WERI-Rb-1 (cell line): ENCODE data around the gene KCNQ2.
"Not testable (repeated sequence)": the region's sequence is repeated elsewhere in the genome, so short reads cannot be mapped to it uniquely, and the experiment has no call there.

Experiments
- DNase-seq: peaks from one replicate; pipeline ENCODE4 v3.0.0-alpha.2; 2020
- H3K27ac ChIP-seq: fragments of 250-450 bp; sonication (Bioruptor Pico); 2 replicates; pipeline ENCODE4 v1.5.1; 2020; ENCODE audit warnings: mild to moderate bottlenecking, moderate library complexity
- H3K27me3 ChIP-seq: fragments of 250-450 bp; sonication (Bioruptor Pico); 2 replicates; pipeline ENCODE4 v1.5.1; 2021; ENCODE audit warnings: mild to moderate bottlenecking, low read depth, moderate library complexity; ENCODE audit not compliant: insufficient read depth, severe bottlenecking
- H3K36me3 ChIP-seq: fragments of 250-450 bp; sonication (Bioruptor Pico); 2 replicates; pipeline ENCODE4 v1.5.1; 2020; ENCODE audit warnings: mild to moderate bottlenecking, moderate library complexity
- H3K4me3 ChIP-seq: 2 replicates; pipeline ENCODE4 v1.5.1; 2011; ENCODE audit warnings: low read depth, mild to moderate bottlenecking, control low read depth, low read length
- H3K9me3 ChIP-seq: fragments of 250-450 bp; sonication (Bioruptor Pico); 2 replicates; pipeline ENCODE4 v1.5.1; 2021; ENCODE audit warnings: mild to moderate bottlenecking, moderate library complexity; ENCODE audit not compliant: severe bottlenecking
- TF ChIP-seq, protein P1 (sequence below): IDR thresholded peaks from 2 replicates; pipeline ENCODE4 v1.5.1; 2011; ENCODE audit warnings: low read depth, mild to moderate bottlenecking, control low read depth, inconsistent platforms, low read length

The KCNQ2 gene

DNA sequence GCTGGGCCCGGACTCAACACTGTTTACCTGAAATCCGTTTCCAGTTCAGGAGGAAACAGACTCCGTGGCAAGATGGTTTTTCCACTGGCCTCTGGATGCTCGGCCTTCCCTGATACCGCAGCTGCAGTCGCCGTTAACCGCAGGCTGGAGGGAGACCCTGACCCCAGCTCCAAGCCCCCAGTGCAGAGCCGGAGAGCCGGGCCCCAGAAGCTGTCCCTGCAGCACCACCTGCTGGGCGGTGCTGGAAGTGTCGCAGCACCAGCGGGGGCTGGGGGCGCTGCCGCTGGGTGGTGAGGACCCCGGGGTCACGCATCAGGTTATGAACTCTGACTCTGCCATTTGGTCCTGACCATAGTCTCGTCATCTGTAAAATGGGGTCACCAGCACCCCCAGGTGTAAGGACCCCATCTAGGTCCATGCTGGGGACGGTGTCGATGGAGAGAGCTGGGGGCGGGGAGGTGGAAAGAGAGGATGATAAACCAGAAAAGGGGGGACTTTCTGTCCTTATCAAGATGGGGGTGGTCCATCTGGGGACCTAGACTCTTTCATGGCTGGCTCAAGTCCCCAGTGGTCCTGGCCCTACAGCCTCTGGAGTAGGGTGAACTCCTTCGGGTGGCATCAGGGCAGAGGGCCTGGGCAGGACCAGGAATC, 90.5 kb downstream of the KCNQ2 start:
- TF ChIP-seq, protein P1, sequence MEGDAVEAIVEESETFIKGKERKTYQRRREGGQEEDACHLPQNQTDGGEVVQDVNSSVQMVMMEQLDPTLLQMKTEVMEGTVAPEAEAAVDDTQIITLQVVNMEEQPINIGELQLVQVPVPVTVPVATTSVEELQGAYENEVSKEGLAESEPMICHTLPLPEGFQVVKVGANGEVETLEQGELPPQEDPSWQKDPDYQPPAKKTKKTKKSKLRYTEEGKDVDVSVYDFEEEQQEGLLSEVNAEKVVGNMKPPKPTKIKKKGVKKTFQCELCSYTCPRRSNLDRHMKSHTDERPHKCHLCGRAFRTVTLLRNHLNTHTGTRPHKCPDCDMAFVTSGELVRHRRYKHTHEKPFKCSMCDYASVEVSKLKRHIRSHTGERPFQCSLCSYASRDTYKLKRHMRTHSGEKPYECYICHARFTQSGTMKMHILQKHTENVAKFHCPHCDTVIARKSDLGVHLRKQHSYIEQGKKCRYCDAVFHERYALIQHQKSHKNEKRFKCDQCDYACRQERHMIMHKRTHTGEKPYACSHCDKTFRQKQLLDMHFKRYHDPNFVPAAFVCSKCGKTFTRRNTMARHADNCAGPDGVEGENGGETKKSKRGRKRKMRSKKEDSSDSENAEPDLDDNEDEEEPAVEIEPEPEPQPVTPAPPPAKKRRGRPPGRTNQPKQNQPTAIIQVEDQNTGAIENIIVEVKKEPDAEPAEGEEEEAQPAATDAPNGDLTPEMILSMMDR: peak; percentile 96
- DNase-seq: peak; percentile 53

DNA sequence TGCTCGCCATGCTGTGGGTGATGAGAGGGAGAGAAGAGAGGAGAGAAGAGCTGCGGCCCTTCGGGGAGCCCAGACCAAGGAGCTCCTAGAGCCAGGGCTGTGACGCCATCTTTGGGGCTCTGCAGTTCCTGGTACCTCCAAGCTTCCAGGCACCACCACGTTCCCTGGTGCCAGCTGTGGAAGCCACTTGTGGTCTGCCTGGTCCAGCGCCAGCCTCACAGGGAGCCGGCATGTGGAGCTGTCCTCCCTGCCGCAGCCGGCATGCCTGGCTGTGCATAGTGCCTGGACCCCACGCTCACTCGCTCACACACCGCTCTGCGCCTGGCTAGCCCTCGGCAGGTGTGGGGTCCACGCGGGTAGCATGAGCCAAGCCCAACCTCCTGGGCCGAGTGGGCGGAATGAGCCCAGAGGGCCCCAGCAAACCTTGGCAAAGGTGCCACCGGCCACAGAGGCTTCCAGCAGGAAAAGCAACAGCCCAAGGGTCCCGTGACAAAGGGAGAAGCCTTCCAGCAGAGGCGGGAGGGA, 92.0 kb downstream of the KCNQ2 start:
- H3K27ac ChIP-seq: no peak overlapping the region
- no peak for DNase-seq
- H3K27me3 ChIP-seq: no peaks in the 10 kb centered on the region
- H3K36me3 ChIP-seq: no peaks in the 10 kb centered on the region
- H3K9me3 ChIP-seq: no peaks in the 10 kb centered on the region
- TF ChIP-seq, protein P1: no peak
- no peak overlapping the region for H3K4me3 ChIP-seq

More for the DNA sequence above, 90.5 kb downstream of the KCNQ2 start:
- H3K36me3 ChIP-seq: no peaks in the 10 kb centered on the region
- no peak overlapping the region for H3K27ac ChIP-seq
- no peaks in the 10 kb centered on the region for H3K27me3 ChIP-seq
- peaks cover 11% of the 10 kb centered on the region for H3K9me3 ChIP-seq
- H3K4me3 ChIP-seq: no peak overlapping the region

DNA sequence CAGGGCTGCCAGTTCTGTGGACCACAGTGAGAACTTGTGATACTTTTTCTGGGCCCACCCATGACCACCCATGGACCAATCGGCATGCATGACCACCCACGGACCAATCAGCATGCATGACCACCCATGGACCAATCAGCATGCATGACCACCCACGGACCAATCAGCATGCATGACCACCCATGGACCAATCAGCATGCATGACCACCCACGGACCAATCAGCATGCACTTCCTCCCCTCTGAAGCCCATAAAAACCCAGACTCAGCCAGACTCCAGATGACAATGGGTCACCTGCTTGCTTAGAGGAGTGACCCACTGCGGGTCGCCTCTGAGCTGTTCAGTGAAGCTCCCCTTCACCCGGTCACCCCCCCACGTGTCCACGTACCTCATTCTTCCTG, 92.6 kb downstream of the KCNQ2 start:
- H3K27ac ChIP-seq, DNase-seq, H3K27me3 ChIP-seq, H3K9me3 ChIP-seq, H3K4me3 ChIP-seq, H3K36me3 ChIP-seq: not testable (repeated sequence)

DNA sequence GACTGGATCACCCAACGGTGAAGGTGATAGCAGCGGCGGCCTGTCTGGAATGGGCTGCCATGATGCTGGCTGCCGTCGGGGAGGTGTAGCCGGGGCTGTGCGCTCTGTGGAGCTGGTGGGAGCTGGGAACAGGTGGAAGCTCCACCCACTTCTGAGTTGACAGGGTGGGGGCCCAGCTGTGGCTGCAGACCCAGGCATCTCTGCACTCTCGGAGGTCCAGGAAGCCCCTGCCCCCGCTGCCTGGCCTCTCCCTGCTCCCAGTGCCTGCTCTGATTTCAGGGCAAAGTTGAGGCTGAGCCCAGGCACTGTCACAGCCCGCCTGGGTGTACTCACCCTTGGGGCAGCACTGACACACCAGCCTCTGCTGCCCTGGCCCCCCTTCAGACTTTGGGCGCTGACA, 93.2 kb downstream of the KCNQ2 start:
- TF ChIP-seq, protein P1: no peak

DNA sequence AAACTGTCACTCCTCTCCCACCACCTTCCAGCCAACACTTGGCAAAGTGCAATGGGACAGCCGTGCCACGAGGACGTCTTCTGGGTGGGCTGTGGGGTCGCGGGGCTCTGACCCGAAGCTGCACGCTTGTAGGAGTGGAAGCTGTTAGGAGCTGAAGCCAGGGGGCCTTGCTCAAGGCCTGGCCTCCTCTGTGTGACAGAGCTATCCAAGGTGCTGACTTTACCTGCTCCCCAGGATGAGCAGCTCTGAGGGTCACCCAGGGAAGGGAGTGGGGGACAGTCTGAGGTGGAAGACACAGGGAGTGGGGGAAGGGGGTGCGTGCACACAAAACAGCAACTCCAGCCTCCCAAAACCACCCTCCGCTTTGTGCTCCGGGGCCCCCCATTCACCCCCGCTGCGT, 93.8 kb downstream of the KCNQ2 start:
- no peaks in the 10 kb centered on the region for H3K27me3 ChIP-seq
- H3K9me3 ChIP-seq: no peaks in the 10 kb centered on the region
- H3K27ac ChIP-seq: no peak overlapping the region
- H3K4me3 ChIP-seq: no peak overlapping the region
- TF ChIP-seq, protein P1: no peak
- no peaks in the 10 kb centered on the region for H3K36me3 ChIP-seq
- no peak for DNase-seq

More for the DNA sequence above, 93.2 kb downstream of the KCNQ2 start:
- Histone ChIP-seq H3K9me3 (no peaks in the 10 kb centered on the region), H3K27ac (no peak overlapping the region), H3K27me3 (no peaks in the 10 kb centered on the region), H3K36me3 (no peaks in the 10 kb centered on the region), H3K4me3 (no peak overlapping the region)
- DNase-seq: no peak

- Histone ChIP-seq H3K36me3 (no peaks in the 10 kb centered on the region), H3K27me3 (no peaks in the 10 kb centered on the region), H3K27ac (no peak overlapping the region), H3K9me3 (no peaks in the 10 kb centered on the region), H3K4me3 (no peak overlapping the region)
- TF ChIP-seq, protein P1: no peak
- DNase-seq: no peak
Observed at GRCh38 chr20:63377951-63378381, 94.5 kb downstream of the KCNQ2 start.
